Effector memory CD4-positive, alpha-beta T cell (primary cell): ENCODE data around the gene NECAB2.

ENCODE experiments used
- DNase-seq, 3 donors: peaks; one replicate each; pipeline ENCODE4 v3.0.0-alpha.2; 2020
- H3K27ac ChIP-seq: 2 replicates; pipeline ENCODE4 v1.7.0; 2013; ENCODE audit warnings: mild to moderate bottlenecking, low read length, moderate library complexity; ENCODE audit not compliant: insufficient read depth, poor library complexity, severe bottlenecking
- H3K27me3 ChIP-seq: replicated peaks from 2 replicates; pipeline ENCODE4 v1.7.0; 2013; ENCODE audit warnings: mild to moderate bottlenecking, low read length; ENCODE audit not compliant: insufficient read depth, control insufficient read depth, poor library complexity, severe bottlenecking
- H3K36me3 ChIP-seq: 2 replicates; pipeline ENCODE4 v1.7.0; 2013; ENCODE audit warnings: mild to moderate bottlenecking, low read length, moderate library complexity; ENCODE audit not compliant: control insufficient read depth, insufficient read depth
- H3K4me1 ChIP-seq: 2 replicates; pipeline ENCODE4 v1.7.0; 2013; ENCODE audit warnings: low read length, mild to moderate bottlenecking; ENCODE audit not compliant: control insufficient read depth, insufficient read depth, poor library complexity, severe bottlenecking
- H3K4me3 ChIP-seq: 2 replicates; pipeline ENCODE4 v1.7.0; 2013; ENCODE audit warnings: low read length, low read depth, mild to moderate bottlenecking; ENCODE audit not compliant: insufficient read depth, poor library complexity, severe bottlenecking
- H3K9me3 ChIP-seq: 2 replicates; pipeline ENCODE4 v1.7.0; 2013; ENCODE audit warnings: mild to moderate bottlenecking, low read length, moderate library complexity; ENCODE audit not compliant: control insufficient read depth

The NECAB2 gene

DNA sequence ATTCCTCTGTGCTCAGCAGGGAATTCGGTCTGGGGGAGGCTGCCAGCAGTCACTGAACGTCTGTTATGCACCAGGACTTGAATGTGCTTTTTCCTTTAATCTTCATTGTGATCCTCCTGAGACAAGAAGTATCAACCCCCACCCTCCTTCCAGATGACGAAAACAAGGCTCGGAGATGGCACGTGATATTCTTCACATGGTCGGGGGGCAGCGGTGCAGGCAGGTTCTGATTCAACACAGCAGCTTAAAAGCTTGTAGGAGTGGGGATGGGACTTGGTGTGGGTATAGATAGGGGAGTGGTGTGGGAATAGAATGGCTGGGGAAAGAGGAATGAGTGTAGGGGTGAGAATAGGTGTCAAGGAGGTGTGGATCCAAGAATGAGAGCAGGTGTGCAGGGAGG, 6.4 kb downstream of the NECAB2 start:
- no peaks in the 10 kb centered on the region for H3K36me3 ChIP-seq
- no peak overlapping the region for H3K4me3 ChIP-seq
- H3K27me3 ChIP-seq = peaks cover 15% of the 10 kb centered on the region
- no peaks in the 10 kb centered on the region for H3K9me3 ChIP-seq
- H3K27ac ChIP-seq = no peak overlapping the region
- H3K4me1 ChIP-seq = no peaks in the 10 kb centered on the region
- no peak for DNase-seq

DNA sequence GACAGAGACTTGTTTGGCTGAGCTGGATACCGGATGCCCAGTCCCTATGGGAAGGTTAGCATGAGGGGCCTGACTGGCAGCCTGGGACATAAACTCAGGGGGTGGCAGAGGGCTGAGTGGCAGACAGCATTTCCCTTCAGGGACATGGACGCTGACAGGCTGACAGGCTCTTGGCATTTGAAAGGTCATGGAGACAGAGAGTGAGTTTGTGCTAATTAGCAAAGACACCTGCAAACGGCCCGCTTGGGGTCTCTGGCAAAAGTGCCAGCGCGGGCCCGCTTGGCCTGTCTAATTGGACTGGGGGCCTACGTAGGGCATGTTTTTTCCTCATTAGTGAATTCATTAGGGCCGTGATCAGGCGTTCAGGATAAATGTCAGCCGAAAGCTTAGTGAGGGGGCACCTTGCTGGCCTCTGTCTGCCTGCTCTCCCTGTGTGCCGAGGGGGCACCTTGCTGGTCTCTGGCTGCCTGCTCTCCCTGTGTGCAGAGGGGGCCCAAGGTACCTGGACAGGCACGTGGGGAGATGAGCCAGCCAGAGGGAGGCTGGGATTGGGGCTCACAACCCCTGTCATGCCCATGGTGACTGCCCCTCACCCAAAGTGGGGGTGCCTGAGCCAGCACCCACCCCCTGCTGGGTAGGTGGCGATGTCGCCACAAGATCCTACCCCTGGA, 7.7 kb downstream of the NECAB2 start:
- H3K36me3 ChIP-seq = no peaks in the 10 kb centered on the region
- peaks cover 4% of the 10 kb centered on the region for H3K27me3 ChIP-seq
- no peak for DNase-seq
- H3K4me1 ChIP-seq = no peaks in the 10 kb centered on the region
- no peaks in the 10 kb centered on the region for H3K9me3 ChIP-seq
- H3K4me3 ChIP-seq = no peak overlapping the region
- H3K27ac ChIP-seq = no peak overlapping the region

DNA sequence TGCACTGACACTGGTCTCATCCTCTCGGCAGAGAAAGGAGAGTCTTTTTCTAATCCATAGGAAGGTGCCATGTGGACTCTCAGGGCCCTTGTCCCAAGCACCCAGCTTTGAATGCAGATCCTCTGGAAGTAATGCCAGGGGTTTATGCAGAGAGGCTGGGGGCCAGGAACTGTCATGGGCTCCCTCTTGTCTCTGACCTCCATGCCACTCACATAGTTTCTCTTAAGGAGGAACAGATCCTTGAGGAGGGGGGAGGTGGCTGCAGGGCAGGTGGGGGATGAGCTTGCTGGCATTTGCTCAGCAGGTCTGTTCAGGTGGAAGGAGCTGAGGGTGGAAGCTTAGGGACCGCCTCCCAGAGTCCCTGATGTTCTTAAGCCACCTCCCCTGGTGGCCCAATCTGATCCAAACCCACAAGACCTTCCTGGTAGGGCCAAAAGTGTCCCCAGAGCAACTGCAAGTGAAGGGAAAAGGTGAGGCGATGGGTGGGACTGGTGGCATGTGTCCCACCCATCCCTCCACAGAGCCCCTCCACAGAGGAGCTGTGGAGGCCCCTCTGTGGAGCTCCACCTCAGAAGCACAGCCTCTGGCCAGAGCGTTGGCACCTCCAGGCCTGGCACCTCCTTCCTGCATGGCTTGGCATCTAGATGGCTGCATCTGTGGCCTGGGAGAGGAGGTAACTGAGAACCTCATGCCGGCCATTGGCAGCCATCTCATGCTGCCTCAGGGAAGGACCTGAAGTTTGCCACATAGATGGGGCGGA, 9.2 kb downstream of the NECAB2 start:
- no peak for DNase-seq
- Histone ChIP-seq H3K36me3 (no peaks in the 10 kb centered on the region), H3K4me1 (no peaks in the 10 kb centered on the region), H3K27me3 (peaks cover 4% of the 10 kb centered on the region), H3K4me3 (no peak overlapping the region), H3K27ac (no peak overlapping the region), H3K9me3 (no peaks in the 10 kb centered on the region)

DNA sequence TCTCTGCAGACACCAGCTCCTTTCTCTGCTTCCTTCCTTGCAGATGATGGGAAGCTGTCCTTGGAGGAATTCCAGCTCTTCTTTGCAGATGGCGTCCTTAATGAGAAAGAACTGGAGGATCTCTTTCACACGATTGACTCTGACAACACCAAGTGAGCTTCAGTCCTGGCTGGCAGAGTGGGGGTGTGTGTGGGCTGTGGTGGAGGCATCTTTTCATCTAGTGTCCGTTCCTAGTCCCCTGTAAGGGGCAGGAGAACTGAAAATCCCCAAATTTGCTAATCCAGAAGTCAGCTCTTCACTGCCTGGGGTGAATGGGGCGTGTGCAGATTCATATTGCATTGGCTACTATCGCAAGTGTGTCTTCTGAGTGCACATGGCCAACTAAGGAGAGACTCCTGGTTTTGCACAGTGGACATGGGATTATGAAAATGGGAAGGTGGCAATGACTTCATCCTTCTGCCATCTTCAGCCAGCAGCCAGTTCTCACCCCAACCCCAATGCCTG, 10.4 kb downstream of the NECAB2 start:
- H3K9me3 ChIP-seq = no peaks in the 10 kb centered on the region
- DNase-seq = no peak
- H3K27me3 ChIP-seq = no peaks in the 10 kb centered on the region
- H3K4me1 ChIP-seq = no peaks in the 10 kb centered on the region
- H3K36me3 ChIP-seq = no peaks in the 10 kb centered on the region
- H3K4me3 ChIP-seq = no peak overlapping the region
- H3K27ac ChIP-seq = no peak overlapping the region

DNA sequence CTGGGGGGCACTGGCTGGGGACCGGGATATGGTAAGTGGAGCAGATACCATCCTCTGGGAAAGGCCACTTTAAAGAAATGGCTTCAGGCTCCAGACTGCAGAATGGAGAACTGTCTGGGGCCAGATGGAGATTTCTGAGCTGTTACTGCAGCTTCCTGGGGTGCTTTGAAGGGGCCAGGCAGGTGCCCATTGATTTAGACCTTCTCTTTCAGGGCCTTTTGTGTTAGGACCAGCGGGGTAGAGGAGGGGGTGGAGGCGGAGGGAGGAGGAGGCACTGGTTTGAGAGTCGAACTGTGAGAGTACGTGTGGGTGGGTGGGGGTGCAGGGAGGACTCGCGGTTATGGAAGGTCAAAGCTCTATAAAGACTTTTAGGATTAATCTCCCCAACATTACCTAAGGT, 11.4 kb downstream of the NECAB2 start:
- Histone ChIP-seq H3K27me3 (no peaks in the 10 kb centered on the region), H3K9me3 (no peaks in the 10 kb centered on the region), H3K27ac (no peak overlapping the region), H3K4me3 (no peak overlapping the region), H3K36me3 (no peaks in the 10 kb centered on the region), H3K4me1 (no peaks in the 10 kb centered on the region)
- no peak for DNase-seq

DNA sequence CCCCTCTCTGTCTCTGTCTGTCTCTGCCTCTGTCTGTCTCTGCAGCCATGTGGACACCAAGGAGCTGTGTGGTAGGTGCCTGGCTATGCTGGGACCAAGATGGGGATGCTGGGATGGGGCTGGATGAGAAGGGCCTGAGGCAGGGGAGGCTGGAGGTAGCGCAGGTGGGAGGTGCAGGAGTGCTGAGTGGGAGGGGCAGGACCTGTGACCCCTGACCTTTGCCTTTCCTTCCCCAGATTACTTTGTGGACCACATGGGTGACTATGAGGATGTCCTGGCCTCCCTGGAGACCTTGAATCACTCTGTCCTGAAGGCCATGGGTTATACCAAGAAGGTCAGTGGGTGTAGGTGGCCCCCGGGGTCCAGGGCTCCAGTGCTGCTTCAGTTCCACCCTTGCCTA, 12.8 kb downstream of the NECAB2 start:
- Histone ChIP-seq H3K36me3 (no peaks in the 10 kb centered on the region), H3K27me3 (no peaks in the 10 kb centered on the region), H3K4me3 (no peak overlapping the region), H3K4me1 (no peaks in the 10 kb centered on the region), H3K27ac (no peak overlapping the region), H3K9me3 (no peaks in the 10 kb centered on the region)
- DNase-seq = no peak

DNA sequence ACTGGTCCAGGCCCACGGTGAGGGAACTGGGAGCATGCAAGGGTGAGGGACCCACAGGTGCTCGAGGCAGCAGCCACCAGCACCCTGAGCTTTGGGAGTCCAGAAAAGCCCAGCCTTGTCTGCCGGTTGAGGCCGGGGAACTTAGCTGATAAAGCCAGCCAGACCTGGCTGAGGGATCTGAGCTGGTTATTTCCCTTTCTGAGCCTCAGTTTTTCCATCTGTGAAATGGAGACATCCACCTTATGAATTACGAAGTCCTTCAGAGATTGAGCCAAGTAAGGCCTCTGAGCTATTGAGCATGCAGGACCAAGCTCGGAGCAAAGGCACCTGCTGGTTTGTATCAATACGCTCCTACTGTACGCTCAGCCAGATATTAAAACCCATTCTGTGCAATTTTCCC, 13.8 kb downstream of the NECAB2 start:
- Histone ChIP-seq H3K27me3 (no peaks in the 10 kb centered on the region), H3K4me3 (no peak overlapping the region), H3K4me1 (no peaks in the 10 kb centered on the region), H3K27ac (no peak overlapping the region), H3K36me3 (no peaks in the 10 kb centered on the region), H3K9me3 (no peaks in the 10 kb centered on the region)
- no peak for DNase-seq

DNA sequence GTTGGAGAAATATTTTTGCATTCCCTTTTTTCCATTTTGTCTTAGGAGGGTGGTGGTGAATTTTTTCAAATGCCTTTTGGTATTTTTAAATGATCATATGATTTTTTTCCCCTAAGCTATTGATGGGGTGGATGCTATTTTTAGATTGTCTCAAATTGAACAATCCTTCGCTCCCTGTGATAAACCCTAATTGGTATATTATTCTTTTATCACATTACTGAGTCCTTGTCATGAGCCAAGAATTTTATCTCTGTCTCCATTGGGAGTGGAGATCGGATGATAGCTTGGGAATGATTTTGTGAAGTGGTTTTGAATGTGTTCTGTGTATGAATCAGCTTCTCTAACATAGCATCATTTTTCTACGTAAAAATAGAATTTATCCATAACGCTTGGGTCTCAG, 15.4 kb downstream of the NECAB2 start:
- no peaks in the 10 kb centered on the region for H3K4me1 ChIP-seq
- H3K9me3 ChIP-seq = no peaks in the 10 kb centered on the region
- no peaks in the 10 kb centered on the region for H3K27me3 ChIP-seq
- DNase-seq = no peak
- no peaks in the 10 kb centered on the region for H3K36me3 ChIP-seq
- H3K4me3 ChIP-seq = no peak overlapping the region
- H3K27ac ChIP-seq = no peak overlapping the region

DNA sequence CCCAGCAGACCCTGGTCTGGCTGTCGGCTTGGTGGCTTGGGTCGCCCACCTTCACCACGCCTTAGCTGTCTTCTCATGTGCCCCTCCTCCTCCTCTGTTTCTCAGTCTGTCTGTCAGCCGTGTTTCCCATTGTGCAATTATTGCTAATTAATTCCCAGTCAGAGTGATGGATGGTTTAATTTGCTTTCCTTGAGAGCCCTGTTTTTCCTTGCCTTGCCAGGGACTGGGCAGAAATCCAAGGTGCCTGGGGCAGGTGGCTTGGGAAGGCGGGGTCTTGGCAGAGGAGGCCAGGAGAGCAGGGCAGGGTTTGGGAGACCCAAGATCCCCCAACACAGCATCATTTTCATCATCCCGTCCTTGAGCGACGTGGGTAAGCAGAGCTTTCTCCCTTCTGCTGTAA, 21.3 kb downstream of the NECAB2 start:
- Histone ChIP-seq H3K36me3 (no peaks in the 10 kb centered on the region), H3K4me3 (no peak overlapping the region), H3K9me3 (no peaks in the 10 kb centered on the region), H3K27ac (no peak overlapping the region), H3K27me3 (no peaks in the 10 kb centered on the region), H3K4me1 (no peaks in the 10 kb centered on the region)
- no peak for DNase-seq

DNA sequence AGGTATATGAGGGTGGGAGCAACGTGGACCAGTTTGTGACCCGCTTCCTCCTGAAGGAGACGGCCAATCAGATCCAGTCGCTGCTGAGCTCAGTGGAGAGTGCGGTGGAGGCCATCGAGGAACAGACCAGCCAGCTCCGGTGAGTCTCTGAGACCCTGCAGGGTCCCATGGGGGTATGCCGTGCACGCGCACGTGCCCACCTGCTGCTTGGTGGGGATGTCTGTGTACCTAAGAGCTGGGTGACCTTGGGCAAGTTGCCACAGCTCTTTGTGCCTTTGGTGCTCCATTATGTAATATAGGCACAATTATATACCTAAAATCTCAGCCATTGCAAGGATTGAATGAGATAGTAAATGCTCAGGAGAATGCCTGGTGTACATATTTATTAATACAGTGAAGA, 22.4 kb downstream of the NECAB2 start:
- Histone ChIP-seq H3K27me3 (no peaks in the 10 kb centered on the region), H3K4me3 (no peak overlapping the region), H3K9me3 (no peaks in the 10 kb centered on the region), H3K4me1 (no peaks in the 10 kb centered on the region), H3K36me3 (no peaks in the 10 kb centered on the region), H3K27ac (no peak overlapping the region)
- DNase-seq = no peak
